CD4-positive, alpha-beta T cell treated with Interleukin-1 beta for 1 hour (primary cell): ENCODE results near the gene COLEC12.

ENCODE experiments used
- DNase-seq, 2 donors: peaks; one replicate each; pipeline ENCODE4 v3.0.0-alpha.2; 2020 to 2022

Gene COLEC12

GRCh38 chr18:500632-501405 lies at the start of gene COLEC12:
Gene COLEC12, minus strand, starts transcription at chr18:500701. Its CDS starts 187 bp downstream, at chr18:500514.
- DNase-seq, result no peak

GRCh38 chr18:549967-550366 lies 49.5 kb upstream of the COLEC12 start:
- DNase-seq, result no peak

GRCh38 chr18:543447-544078 lies 43.1 kb upstream of the COLEC12 start:
- DNase-seq, result no peak

- no peak for DNase-seq
These were observed 33.6 kb upstream of the COLEC12 start for GRCh38 chr18:533995-534601.

GRCh38 chr18:532632-533031 lies 32.1 kb upstream of the COLEC12 start:
- no peak for DNase-seq

- no peak for DNase-seq
These were observed 31.5 kb upstream of the COLEC12 start for GRCh38 chr18:532018-532417.

GRCh38 chr18:527146-527545 lies 26.6 kb upstream of the COLEC12 start:
- no peak for DNase-seq

- no peak for DNase-seq
These were observed 26.2 kb upstream of the COLEC12 start for GRCh38 chr18:526681-527080.

- DNase-seq, result no peak
These were observed 24.7 kb upstream of the COLEC12 start for GRCh38 chr18:525036-525797.

- DNase-seq, result no peak
These were observed 24.0 kb upstream of the COLEC12 start for GRCh38 chr18:524466-524865.

GRCh38 chr18:523561-523960 lies 23.1 kb upstream of the COLEC12 start:
- no peak for DNase-seq

GRCh38 chr18:519019-519879 lies 18.7 kb upstream of the COLEC12 start:
- DNase-seq, result no peak

GRCh38 chr18:518081-518480 lies 17.6 kb upstream of the COLEC12 start:
- DNase-seq, result no peak

GRCh38 chr18:515838-516237 lies 15.3 kb upstream of the COLEC12 start:
- no peak for DNase-seq

GRCh38 chr18:515156-515815 lies 14.8 kb upstream of the COLEC12 start:
- no peak for DNase-seq

- DNase-seq, result no peak
These were observed 13.5 kb upstream of the COLEC12 start for GRCh38 chr18:513826-514530.

GRCh38 chr18:512957-513356 lies 12.5 kb upstream of the COLEC12 start:
- no peak for DNase-seq

GRCh38 chr18:508835-509234 lies 8.3 kb upstream of the COLEC12 start:
- no peak for DNase-seq

- no peak for DNase-seq
These were observed 7.1 kb upstream of the COLEC12 start for GRCh38 chr18:507636-508035.

- no peak for DNase-seq
These were observed 6.3 kb upstream of the COLEC12 start for GRCh38 chr18:506801-507200.

- DNase-seq, result no peak
These were observed 5.8 kb upstream of the COLEC12 start for GRCh38 chr18:506264-506663.
